GM18873 (cell line): ENCODE data around the gene TOP3B.
"Not testable (repeated sequence)": the region's sequence is repeated elsewhere in the genome, so short reads cannot be mapped to it uniquely, and the experiment has no call there.

ENCODE experiments used
- ATAC-seq: cut with Tn5 transposase; IDR thresholded peaks from one replicate; pipeline ENCODE4 v1.9.1; 2021; ENCODE audit warnings: mild to moderate bottlenecking, moderate library complexity, moderate number of reproducible peaks; ENCODE audit not compliant: unreplicated experiment, low FRiP score

The TOP3B gene

DNA sequence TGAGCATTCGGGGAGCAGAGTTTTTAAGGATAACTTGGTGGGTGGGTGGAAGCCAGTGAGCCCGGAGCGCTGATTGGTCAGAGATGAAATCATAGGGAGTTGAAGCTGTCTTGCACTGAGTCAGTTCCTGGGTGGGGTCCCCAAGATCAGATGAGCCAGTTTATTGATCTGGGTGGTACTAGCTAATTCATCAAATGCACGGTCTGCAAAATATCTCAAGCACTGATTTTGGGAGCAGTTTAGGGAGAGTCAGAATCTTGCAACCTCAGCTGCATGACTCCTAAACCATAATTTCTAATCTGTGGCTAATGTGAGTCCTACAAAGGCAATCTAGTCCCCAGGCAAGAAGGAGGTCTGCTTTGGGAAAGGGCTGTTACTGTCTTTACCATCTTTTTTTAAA lies 72.2 kb downstream of the TOP3B start:
- not testable (repeated sequence) for ATAC-seq

GRCh38 chr22:21909871-21910270 lies 72.7 kb downstream of the TOP3B start:
- no peak for ATAC-seq

- ATAC-seq: no peak
Measured at GRCh38 chr22:21907638-21908522, 74.7 kb downstream of the TOP3B start.
